GM10847 (cell line): ENCODE results near the gene LYZL2.

Experiments used
- POLR2A ChIP-seq: IDR thresholded peaks from 2 replicates; pipeline ENCODE4 v1.6.1; 2011; ENCODE audit not compliant: insufficient read length; ENCODE audit errors: extremely low read depth

Gene LYZL2

GRCh38 chr10:30576641-30577040 lies 52.9 kb downstream of the LYZL2 start:
- no peak for TF ChIP-seq POLR2A

DNA sequence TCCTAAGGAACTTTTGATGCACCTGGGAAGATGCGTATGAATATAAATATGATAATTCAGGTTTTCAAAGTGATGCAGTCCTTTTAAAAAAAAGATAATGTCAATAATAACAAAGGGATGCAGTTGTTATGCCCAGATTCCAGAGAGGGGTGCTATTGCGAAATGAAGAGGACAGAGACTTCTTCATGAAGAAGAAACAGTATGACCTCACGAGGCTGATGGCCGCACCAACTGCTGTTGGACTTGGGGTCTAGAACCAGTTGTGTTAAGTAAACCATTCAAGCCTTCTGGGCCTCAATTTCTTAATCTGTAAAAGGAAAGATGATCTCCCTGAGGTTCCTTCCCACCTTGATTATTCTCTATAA lies 55.1 kb downstream of the LYZL2 start:
- no peak for TF ChIP-seq POLR2A

DNA sequence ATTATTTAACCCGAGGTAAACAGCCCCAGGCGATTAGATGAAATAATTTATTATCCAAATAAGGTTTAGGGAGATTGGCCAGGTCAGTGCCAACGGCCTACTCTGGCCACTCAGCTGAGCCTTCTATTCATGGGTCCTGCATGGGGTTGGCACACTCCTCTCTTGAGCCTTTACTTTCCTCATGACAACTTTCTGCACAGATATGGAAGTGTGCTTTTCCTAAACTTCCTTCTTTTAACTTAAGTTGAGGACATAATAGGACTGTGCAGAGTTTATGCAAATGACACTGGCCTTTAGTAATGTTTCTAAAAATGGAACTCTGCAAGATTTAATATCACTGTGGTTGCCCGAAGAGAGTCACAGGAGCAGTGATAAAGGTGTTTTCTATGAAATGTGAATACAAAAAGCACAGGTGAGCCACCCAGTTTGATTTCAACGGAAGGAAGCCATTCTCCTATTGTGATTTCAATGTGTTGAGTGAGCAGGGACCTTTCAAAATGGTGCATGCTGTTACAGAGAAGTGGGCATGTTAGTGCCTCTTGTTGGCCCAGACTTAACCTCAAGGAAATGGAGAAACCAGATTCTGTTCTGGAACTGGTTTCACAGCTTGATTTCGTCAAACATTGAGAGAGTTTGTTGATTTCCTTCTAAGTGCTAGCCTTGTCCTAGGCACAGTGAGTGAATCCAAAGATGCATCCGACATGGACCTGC lies 55.7 kb downstream of the LYZL2 start:
- TF ChIP-seq POLR2A = no peak

- TF ChIP-seq POLR2A = no peak
Measured at GRCh38 chr10:30565449-30565848, 64.1 kb downstream of the LYZL2 start.

DNA sequence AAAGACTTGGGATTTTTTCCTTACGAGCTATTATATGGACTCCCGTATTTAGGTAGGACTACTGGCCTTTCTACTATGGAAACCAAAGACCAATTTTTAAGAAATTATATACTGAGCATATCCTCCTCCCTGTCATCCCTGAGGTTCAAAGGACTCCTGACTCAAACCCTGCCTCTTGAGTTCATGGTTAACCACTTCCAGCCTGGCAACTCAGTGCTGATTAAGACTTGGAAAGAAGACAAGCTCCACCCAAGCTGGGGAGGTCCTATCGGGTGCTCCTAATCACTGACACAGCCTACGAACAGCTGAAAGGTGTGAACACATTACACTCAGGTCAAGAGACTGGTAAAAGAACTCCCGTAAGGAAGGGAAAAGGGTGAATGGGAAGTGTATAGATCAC lies 66.8 kb downstream of the LYZL2 start:
- TF ChIP-seq POLR2A = no peak
